Loucy (cell line): ENCODE measurements around the gene TEAD1.

ENCODE experiments used
- EZH2phosphoT487 ChIP-seq: fragments of 200-600 bp; IDR thresholded peaks from 2 replicates; pipeline ENCODE4 v1.6.1; 2018; ENCODE audit warnings: antibody characterized with exemption, mild to moderate bottlenecking, moderate library complexity, borderline replicate concordance
- TF ChIP-seq, protein P1 (sequence below): fragments of 200-600 bp; sonication (generic); conservative IDR thresholded peaks from 2 replicates; pipeline ENCODE4 v1.5.1; 2014; ENCODE audit warnings: mild to moderate bottlenecking, antibody characterized with exemption, low read length

DNA sequence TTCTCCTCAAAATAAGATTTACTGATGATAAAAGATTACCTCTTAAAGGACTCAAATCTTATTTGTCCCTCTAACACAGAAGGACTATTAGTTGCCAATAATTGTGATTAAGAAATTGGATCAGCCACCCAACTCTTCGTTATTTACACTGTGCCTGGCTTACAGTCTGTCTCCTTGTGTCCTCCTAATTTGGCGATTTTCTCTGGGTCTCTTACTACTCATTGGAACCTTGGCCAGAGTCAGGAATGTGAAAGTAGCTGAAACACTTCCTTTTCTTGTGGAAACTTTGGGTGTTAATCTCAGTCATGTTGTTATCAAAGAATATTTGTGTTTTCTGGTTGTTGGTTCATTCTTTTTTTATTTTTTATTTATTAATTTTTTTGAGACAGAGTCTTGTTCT is 83.2 kb downstream of the TEAD1 start:
- TF ChIP-seq, protein P1, sequence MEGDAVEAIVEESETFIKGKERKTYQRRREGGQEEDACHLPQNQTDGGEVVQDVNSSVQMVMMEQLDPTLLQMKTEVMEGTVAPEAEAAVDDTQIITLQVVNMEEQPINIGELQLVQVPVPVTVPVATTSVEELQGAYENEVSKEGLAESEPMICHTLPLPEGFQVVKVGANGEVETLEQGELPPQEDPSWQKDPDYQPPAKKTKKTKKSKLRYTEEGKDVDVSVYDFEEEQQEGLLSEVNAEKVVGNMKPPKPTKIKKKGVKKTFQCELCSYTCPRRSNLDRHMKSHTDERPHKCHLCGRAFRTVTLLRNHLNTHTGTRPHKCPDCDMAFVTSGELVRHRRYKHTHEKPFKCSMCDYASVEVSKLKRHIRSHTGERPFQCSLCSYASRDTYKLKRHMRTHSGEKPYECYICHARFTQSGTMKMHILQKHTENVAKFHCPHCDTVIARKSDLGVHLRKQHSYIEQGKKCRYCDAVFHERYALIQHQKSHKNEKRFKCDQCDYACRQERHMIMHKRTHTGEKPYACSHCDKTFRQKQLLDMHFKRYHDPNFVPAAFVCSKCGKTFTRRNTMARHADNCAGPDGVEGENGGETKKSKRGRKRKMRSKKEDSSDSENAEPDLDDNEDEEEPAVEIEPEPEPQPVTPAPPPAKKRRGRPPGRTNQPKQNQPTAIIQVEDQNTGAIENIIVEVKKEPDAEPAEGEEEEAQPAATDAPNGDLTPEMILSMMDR: no peak
- no peak for TF ChIP-seq EZH2phosphoT487
